Neural cell (in vitro differentiated cells): Measurements from ENCODE around the gene COPZ1.

Experiments used
- CTCF ChIP-seq: fragments of 450-650 bp; IDR thresholded peaks from 2 replicates; pipeline ENCODE4 v1.5.1; 2014; ENCODE audit warnings: antibody characterized with exemption, mild to moderate bottlenecking, moderate library complexity; ENCODE audit not compliant: poor library complexity, severe bottlenecking
- EP300 ChIP-seq: fragments of 450-650 bp; conservative IDR thresholded peaks from 2 replicates; pipeline ENCODE4 v1.6.1; 2014; ENCODE audit warnings: antibody characterized with exemption, mild to moderate bottlenecking, moderate library complexity; ENCODE audit not compliant: poor library complexity, severe bottlenecking
- EZH2 ChIP-seq: fragments of 200-600, 300-800 bp; shearing (Covaris generic), sonication (generic); IDR thresholded peaks from 2 replicates; pipeline ENCODE4 v1.6.1; 2014; ENCODE audit warnings: antibody characterized with exemption, low read length, borderline replicate concordance, mild to moderate bottlenecking; ENCODE audit not compliant: insufficient read depth, poor library complexity, severe bottlenecking
- POLR2AphosphoS5 ChIP-seq: IDR thresholded peaks from 2 replicates; pipeline ENCODE4 v1.6.1; 2012
- RAD21 ChIP-seq: fragments of 450-650 bp; conservative IDR thresholded peaks from 2 replicates; pipeline ENCODE4 v1.6.1; 2014; ENCODE audit warnings: antibody characterized with exemption, mild to moderate bottlenecking, moderate library complexity
- REST ChIP-seq: IDR thresholded peaks from 2 replicates; pipeline ENCODE4 v1.6.1; 2012; ENCODE audit warnings: borderline replicate concordance
- SMC3 ChIP-seq: fragments of 450-650 bp; conservative IDR thresholded peaks from 2 replicates; pipeline ENCODE4 v1.6.1; 2014; ENCODE audit warnings: antibody characterized with exemption, mild to moderate bottlenecking, moderate library complexity; ENCODE audit not compliant: poor library complexity
- TAF1 ChIP-seq: IDR thresholded peaks from 2 replicates; pipeline ENCODE4 v1.6.1; 2012; ENCODE audit warnings: low read depth

GRCh38 chr12:54388237-54389133 lies 63.6 kb downstream of the COPZ1 start:
- TF ChIP-seq RAD21: no peak
- TF ChIP-seq CTCF: no peak
- TF ChIP-seq REST: no peak
- no peak for TF ChIP-seq TAF1
- no peak for TF ChIP-seq EZH2
- no peak for TF ChIP-seq EP300
- no peak for TF ChIP-seq SMC3
- TF ChIP-seq POLR2AphosphoS5: no peak
